HepG2 (cell line): Measurements from ENCODE around the gene SMTN. TPM values are rescaled to one million over a fixed set of nuclear protein-coding genes. Genes with fewer than 3 reads are reported as not detected.

Source experiments
- HBP1 ChIP-seq: IDR thresholded peaks from 2 replicates; pipeline ENCODE4 v1.6.1; 2016; ENCODE audit warnings: low read depth, control low read depth
- KLF9 ChIP-seq: IDR thresholded peaks from 2 replicates; pipeline ENCODE4 v1.6.1; 2016; ENCODE audit warnings: low read depth
- MLX ChIP-seq: IDR thresholded peaks from 2 replicates; pipeline ENCODE4 v1.6.1; 2016
- RARA ChIP-seq: IDR thresholded peaks from 2 replicates; pipeline ENCODE4 v1.6.1; 2016; ENCODE audit warnings: missing genetic modification reagents, missing compliant biosample characterization
- REXO4 ChIP-seq: sonication (generic); formaldehyde crosslinking; IDR thresholded peaks from 2 replicates; pipeline ENCODE4 v1.8.0; 2022; ENCODE audit warnings: missing genetic modification reagents, mild to moderate bottlenecking, borderline replicate concordance
- ZBED4 ChIP-seq: sonication (generic); formaldehyde crosslinking; IDR thresholded peaks from 2 replicates; pipeline ENCODE4 v1.4.0; 2020; ENCODE audit warnings: missing genetic modification reagents, borderline replicate concordance
- ZC3H4 ChIP-seq: sonication (generic); formaldehyde crosslinking; IDR thresholded peaks from 2 replicates; pipeline ENCODE4 v1.4.0; 2020; ENCODE audit warnings: missing genetic modification reagents, borderline replicate concordance
- ZNF407 ChIP-seq: sonication (generic); formaldehyde crosslinking; IDR thresholded peaks from one replicate; pipeline ENCODE4 v1.5.1; 2020; ENCODE audit warnings: mild to moderate bottlenecking, missing genetic modification reagents; ENCODE audit errors: not compliant biosample characterization
- ZNF775 ChIP-seq: sonication (generic); formaldehyde crosslinking; IDR thresholded peaks from 2 replicates; pipeline ENCODE4 v1.4.0; 2020; ENCODE audit warnings: missing genetic modification reagents, mild to moderate bottlenecking, moderate library complexity, borderline replicate concordance
- ZNF800 ChIP-seq: sonication (generic); formaldehyde crosslinking; IDR thresholded peaks from 2 replicates; pipeline ENCODE4 v1.4.0; 2020; ENCODE audit warnings: missing genetic modification reagents
- polyA plus RNA-seq, 8 experiments: library from polyadenylated mRNA; depleted of rRNA in 3 of 8; stranded (reverse) in 7 of 8; unstranded in 1 of 8; fragments of >200 nt; fragmentation: Illumina TruSeq in 4 of 8; extraction: Trizol in 4 of 8; gene quantifications; 2 replicates each; pipeline versions ENCODE4 v1.2.1 to v1.2.3, GENCODE V29; 2011 to 2016; ENCODE audit warnings: low read depth in 4 of 8, missing spikeins in 1 of 8, mixed read lengths in 1 of 8; ENCODE audit not compliant: insufficient read depth in 1 of 8
- total RNA-seq, 5 experiments: library from RNA; depleted of rRNA; stranded (reverse); fragments of >200 nt; fragmentation: Illumina TruSeq; extraction: Trizol; gene quantifications; 2 replicates each; pipeline ENCODE4 v1.2.3, GENCODE V29; 2016; ENCODE audit warnings: low read depth in 1 of 5

SMTN gene
- total and polyA plus RNA-seq, 2 of the 13 experiments (the other 11 are each of a cell fraction or from before 2014, with no cell fraction given) = 14.7 to 26.1 TPM

DNA sequence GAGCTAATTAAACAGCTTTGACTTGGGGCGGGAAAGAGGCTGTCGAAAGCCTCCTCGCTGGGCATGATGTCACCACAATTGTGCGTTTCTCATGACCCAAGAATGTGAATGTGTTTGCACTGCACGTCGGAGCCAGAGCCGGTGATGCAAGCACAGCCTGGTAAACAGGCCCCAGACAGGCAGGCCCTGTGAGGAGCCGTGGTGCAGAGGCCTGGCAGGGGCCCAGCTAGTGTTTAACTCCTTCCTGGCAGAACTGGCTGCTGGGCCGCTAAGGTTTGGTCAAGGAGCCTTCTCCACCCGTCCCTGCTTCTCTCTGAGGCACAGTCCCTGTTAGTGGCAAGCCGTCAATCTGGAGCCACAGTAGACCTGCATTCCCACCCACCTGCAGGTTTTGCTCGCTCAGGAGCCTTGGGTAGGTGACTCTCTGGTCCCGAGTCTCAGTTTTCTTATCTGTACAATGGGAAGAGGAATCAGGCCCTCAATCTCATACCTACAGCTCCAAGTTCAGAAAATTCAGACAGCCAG, 25.4 kb upstream of the SMTN start (continued):
- TF ChIP-seq ZNF407 (CRISPR knock-in tag) (no peak), RARA (CRISPR knock-in tag) (peak; percentile 81), ZBED4 (CRISPR knock-in tag) (peak; percentile 92; the same call in 1 of the 2 replicates), ZC3H4 (no peak), HBP1 (CRISPR knock-in tag) (peak; percentile 71; the same call in 1 of the 2 replicates), ZNF800 (CRISPR knock-in tag) (0 out of 2 replicates have a peak, but pooled peaks have one; percentile 49), KLF9 (CRISPR knock-in tag) (no peak), REXO4 (CRISPR knock-in tag) (no peak), MLX (peak; percentile 42; the same call in 1 of the 2 replicates), ZNF775 (no peak)
